ENCODE data around the gene USF2. TPM values are rescaled to one million over a fixed set of nuclear protein-coding genes. Genes with fewer than 3 reads are reported as not detected.
"Not testable (repeated sequence)": the region's sequence is repeated elsewhere in the genome, so short reads cannot be mapped to it uniquely, and the experiment has no call there.

The USF2 gene, protein sequence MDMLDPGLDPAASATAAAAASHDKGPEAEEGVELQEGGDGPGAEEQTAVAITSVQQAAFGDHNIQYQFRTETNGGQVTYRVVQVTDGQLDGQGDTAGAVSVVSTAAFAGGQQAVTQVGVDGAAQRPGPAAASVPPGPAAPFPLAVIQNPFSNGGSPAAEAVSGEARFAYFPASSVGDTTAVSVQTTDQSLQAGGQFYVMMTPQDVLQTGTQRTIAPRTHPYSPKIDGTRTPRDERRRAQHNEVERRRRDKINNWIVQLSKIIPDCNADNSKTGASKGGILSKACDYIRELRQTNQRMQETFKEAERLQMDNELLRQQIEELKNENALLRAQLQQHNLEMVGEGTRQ
- 100 to 1,000 TPM; 182 to 270 (median 239) TPM for total RNA-seq
- 332 TPM for polyA plus RNA-seq
- long read RNA-seq, donor 1, transcript USF2-201 (10 exons, 1,634 nt) = major isoform, 20 of 125 reads
- long read RNA-seq, donor 1, partial matches to known transcripts = 83 of 125 reads
- long read RNA-seq, donor 1, other reads (novel, unspliced or antisense) = 12 of 125 reads
- long read RNA-seq, donor 2, partial matches to known transcripts = 27 of 52 reads
- long read RNA-seq, donor 2, other reads (novel, unspliced or antisense) = 14 of 52 reads
- long read RNA-seq, donor 3, transcript USF2-201 (10 exons, 1,634 nt) = major isoform, 15 of 123 reads
- long read RNA-seq, donor 3, partial matches to known transcripts = 95 of 123 reads
- long read RNA-seq, donor 3, other reads (novel, unspliced or antisense) = 6 of 123 reads
- long read RNA-seq, donor 4, transcript USF2-201 (10 exons, 1,634 nt) = major isoform, 8 of 48 reads
- long read RNA-seq, donor 4, partial matches to known transcripts = 31 of 48 reads
- long read RNA-seq, donor 4, other reads (novel, unspliced or antisense) = 5 of 48 reads

DNA sequence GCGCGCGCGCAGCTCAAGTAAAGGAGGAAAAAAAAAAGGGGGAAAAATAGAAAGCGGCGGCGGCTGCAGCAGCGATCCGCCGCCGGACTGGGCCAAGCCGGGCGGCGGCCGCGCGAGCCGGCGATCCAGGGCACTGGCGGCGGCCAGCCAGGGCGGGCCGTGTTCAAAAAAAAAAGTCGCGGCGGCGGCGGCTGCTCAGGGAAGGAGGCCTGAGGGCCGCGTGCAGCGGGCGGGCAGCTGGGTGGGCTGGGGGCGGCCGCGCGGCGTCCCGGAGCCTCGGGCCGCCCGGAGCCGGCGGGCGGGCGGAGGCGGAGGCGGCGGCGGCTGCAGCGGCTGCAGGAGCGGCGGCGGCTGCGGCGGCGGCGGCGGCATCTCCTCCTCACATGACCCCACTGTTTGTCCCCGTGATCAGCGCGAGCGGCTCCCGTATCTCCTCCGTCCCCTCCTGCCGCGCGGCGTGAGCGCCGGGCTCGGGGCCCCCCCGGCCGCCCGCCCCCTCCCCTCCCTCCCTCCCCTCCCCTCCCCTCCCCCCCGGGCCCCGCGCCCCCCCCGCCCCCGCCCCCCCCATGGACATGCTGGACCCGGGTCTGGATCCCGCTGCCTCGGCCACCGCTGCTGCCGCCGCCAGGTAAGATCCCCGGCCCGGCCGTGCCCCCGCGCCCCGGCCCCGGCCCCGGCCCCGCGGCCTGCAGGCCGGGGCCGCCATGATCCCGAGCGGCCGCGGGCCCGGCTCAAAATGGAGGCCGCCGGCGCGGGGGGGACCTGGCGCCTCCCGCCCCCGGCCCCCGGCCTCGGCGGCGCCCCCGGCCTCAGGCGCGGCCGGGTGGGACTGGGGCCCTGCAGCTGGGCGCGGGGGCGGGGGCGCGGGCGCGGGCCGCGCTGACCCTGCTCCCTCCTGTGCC is at the start of gene USF2:
Gene USF2 (plus strand): TSS at position 427 of the 902 bp plus-strand sequence. CDS start 140 bp downstream, at position 567.
- H3K9me3 ChIP-seq (ENCODE audit: control insufficient read depth, low read length) = no peaks in the 10 kb centered on the region
- WGBS = under 1% methylated on average over 110 of the region's 126 CpGs
- ATAC-seq (no peak), DNase-seq (peak; percentile 80 to 92 (median 92))
- H3K4me1 ChIP-seq (ENCODE audit: control insufficient read depth, insufficient read depth, low read length) = peaks cover 2% of the 10 kb centered on the region
- H3K27ac ChIP-seq (ENCODE audit: low read length) = peak within 1 kb of the TSS; percentile 94
- intact Hi-C loops (cut with DNase I) = no loop called here
- peak within 1 kb of the TSS; percentile 98 for H3K4me3 ChIP-seq (ENCODE audit: low read length)
- H3K27me3 ChIP-seq (ENCODE audit: control insufficient read depth, insufficient read depth) = no peaks in the 10 kb centered on the region

DNA sequence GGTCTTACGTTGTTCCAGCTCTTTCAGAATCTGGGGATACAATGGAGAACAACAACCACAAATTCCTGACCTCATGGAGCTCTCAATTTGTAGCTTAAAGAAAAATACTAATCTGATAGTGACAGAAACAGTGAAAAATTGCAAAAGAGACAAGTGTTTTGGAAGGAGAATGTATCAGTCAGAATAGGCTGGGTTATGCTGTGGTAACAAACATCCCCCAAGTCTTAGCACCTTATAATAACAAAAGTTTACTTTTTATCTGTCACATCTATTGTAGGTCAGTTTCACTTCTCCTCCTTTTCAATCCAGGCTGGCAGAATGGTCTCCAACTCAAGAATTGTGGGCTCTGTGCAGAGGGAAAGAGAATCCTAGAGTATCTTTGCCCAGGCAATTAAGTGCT is 49.8 kb upstream of the USF2 start:
- intact Hi-C loops (cut with DNase I) = no loop called here
- Histone ChIP-seq H3K9me3 (ENCODE audit: control insufficient read depth, low read length) (no peaks in the 10 kb centered on the region), H3K4me3 (ENCODE audit: low read length) (no peak overlapping the region), H3K4me1 (ENCODE audit: control insufficient read depth, insufficient read depth, low read length) (peaks cover 7% of the 10 kb centered on the region), H3K27me3 (ENCODE audit: control insufficient read depth, insufficient read depth) (no peaks in the 10 kb centered on the region), H3K27ac (ENCODE audit: low read length) (no peak overlapping the region)
- ATAC-seq = no peak
- DNase-seq = no peak
- WGBS = 98% methylated on average over 1 of the region's 1 CpG

DNA sequence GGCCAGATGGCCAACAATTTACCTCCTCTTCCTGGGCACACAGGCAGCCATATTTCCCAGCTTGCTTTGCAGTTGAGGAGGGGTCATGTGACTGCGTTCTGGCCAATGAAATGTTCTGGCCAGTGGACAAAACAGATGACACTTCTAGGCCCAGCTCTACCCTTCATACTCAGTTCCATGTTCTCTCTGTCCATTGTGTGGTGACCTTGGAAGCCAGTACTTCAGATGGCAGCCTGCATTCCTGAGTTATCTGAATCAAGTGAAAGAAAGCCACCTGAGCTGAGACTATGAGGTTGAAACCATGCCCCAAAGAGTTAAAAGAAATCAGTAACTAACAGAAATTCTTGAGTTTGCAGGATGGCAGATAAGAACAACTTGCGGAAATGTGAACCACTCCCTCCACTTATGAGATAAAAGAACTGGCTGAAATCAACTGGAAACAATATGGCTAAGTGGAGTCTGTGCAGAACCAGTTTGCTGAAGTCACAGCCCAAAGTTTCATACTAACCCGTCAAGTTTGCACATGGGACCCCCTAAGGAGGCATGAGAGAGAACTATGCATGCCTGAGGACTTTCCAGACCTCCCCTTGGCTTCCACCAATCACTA is 48.3 kb upstream of the USF2 start:
- Histone ChIP-seq H3K27ac (ENCODE audit: low read length) (no peak overlapping the region), H3K9me3 (ENCODE audit: control insufficient read depth, low read length) (no peaks in the 10 kb centered on the region), H3K27me3 (ENCODE audit: control insufficient read depth, insufficient read depth) (no peaks in the 10 kb centered on the region), H3K4me1 (ENCODE audit: control insufficient read depth, insufficient read depth, low read length) (peaks cover 2% of the 10 kb centered on the region), H3K4me3 (ENCODE audit: low read length) (no peak overlapping the region)
- peak in 1 of 3 donors; percentile 30 for DNase-seq
- peak in 1 of 2 donors; percentile 75 for ATAC-seq
- WGBS = 44% methylated on average over 3 of the region's 3 CpGs
- intact Hi-C loops (cut with DNase I) = no loop called here

DNA sequence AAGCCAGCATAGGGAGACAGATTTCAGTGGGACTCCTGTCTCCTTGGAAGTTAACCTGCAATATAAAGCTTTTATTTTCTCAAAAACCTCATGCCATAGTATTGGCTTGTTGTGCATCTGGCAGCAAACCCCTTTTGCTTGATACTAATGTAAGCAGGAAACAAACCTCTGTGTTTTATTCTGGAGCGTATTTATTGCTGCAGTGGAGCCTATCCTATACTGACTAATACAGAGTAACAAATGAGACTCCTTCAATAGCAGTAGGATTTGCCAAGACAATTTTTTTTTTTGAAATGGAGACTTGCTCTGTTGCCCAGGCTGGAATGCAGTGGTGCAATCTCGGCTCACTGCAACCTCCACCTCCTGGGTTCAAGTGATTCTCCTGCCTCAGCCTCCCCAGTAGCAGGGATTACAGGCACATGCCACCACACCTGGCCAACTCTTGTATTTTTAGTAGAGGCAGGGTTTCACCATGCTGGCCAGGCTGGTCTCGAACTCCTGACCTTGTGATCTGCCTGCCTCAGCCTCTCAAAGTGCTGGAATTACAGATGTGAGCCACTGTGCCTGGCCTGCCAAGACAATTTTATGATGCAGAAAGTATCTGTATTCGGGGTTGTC is 47.7 kb upstream of the USF2 start:
- DNase-seq; H3K27ac ChIP-seq (ENCODE audit: low read length); intact Hi-C loops (cut with DNase I); ATAC-seq; H3K27me3 ChIP-seq (ENCODE audit: control insufficient read depth, insufficient read depth); H3K4me1 ChIP-seq (ENCODE audit: control insufficient read depth, insufficient read depth, low read length); H3K9me3 ChIP-seq (ENCODE audit: control insufficient read depth, low read length); H3K4me3 ChIP-seq (ENCODE audit: low read length): not testable (repeated sequence)
- WGBS = 87% methylated on average over 4 of the region's 4 CpGs

DNA sequence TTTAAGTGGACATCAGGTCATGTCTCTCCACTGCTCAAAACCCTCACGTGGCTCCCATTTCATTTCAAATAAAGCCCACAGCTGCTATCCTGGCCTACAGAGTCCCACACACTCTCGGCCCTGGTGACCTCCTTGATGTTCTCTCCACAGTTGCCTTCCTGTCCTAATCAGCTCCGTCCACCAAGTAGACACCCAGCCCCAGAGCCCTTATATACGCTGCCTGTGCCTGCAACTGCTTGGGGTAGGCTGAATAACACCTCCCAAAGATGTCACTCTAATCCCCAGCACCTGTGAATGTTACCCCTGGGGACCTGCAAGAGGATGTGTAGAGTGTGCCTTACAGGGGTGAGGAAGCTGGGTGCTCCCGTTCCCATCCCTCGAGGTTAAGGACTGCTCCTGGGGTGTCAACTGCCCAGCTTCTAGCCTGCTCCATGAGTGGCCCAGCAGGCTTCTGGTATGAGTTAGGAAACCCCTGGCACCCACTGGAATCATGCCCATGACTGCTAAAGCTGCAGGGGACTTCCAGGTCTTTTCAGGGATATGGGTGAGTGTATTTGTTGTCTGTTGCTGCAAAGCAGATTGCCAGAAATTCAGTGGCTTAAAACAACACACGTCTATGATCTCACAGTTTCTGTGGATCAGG is 46.3 kb upstream of the USF2 start:
- Histone ChIP-seq H3K27ac (ENCODE audit: low read length) (no peak overlapping the region), H3K4me3 (ENCODE audit: low read length) (no peak overlapping the region), H3K9me3 (ENCODE audit: control insufficient read depth, low read length) (no peaks in the 10 kb centered on the region), H3K4me1 (ENCODE audit: control insufficient read depth, insufficient read depth, low read length) (peaks cover 2% of the 10 kb centered on the region), H3K27me3 (ENCODE audit: control insufficient read depth, insufficient read depth) (no peaks in the 10 kb centered on the region)
- DNase-seq = peak in 1 of 3 donors; percentile 30
- intact Hi-C loops (cut with DNase I) = no loop called here
- 82% methylated on average over 7 of the region's 7 CpGs for WGBS
- peak in 1 of 2 donors; percentile 29 for ATAC-seq

DNA sequence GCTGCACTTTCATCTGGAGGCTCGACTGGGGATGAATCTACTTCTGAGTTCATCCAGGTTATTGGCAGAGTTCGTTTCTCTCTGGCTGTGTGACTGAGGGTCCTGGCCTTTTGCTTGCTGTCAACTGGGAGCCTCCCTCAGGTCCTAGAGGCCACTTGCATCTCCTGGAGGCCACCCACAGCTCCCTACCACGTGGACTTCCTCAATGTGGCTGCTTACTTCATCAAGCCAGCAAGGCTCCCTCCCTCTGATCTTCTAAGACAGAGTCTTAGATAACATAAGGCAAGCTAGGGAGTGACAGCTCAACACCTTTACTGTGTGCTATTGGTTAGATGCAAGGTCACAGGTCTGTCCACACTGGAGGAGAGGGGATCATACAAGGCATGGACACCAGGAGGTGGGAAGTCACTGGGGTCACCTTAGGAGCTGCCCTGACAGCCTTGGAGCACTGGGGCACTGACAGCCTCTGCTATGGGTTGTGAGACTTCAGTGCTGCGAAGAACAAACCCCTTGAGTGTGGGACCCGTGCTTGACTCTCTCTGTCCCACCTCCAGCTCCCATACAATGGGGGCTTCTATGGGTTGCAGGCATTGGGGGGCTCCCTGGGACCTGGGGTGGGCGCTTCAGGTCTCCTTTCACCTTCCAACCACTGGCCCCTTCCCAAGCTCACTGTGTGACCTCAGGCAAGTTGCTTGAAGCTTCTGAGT is 45.5 kb upstream of the USF2 start:
- H3K27me3 ChIP-seq (ENCODE audit: control insufficient read depth, insufficient read depth) = no peaks in the 10 kb centered on the region
- no peak for ATAC-seq
- 65% methylated on average over 6 of the region's 6 CpGs for WGBS
- peak in 1 of 3 donors; percentile 45 for DNase-seq
- intact Hi-C loops (cut with DNase I) = no loop called here
- H3K27ac ChIP-seq (ENCODE audit: low read length) = no peak overlapping the region
- H3K9me3 ChIP-seq (ENCODE audit: control insufficient read depth, low read length) = no peaks in the 10 kb centered on the region
- no peak overlapping the region for H3K4me3 ChIP-seq (ENCODE audit: low read length)
- H3K4me1 ChIP-seq (ENCODE audit: control insufficient read depth, insufficient read depth, low read length) = peaks cover 2% of the 10 kb centered on the region

DNA sequence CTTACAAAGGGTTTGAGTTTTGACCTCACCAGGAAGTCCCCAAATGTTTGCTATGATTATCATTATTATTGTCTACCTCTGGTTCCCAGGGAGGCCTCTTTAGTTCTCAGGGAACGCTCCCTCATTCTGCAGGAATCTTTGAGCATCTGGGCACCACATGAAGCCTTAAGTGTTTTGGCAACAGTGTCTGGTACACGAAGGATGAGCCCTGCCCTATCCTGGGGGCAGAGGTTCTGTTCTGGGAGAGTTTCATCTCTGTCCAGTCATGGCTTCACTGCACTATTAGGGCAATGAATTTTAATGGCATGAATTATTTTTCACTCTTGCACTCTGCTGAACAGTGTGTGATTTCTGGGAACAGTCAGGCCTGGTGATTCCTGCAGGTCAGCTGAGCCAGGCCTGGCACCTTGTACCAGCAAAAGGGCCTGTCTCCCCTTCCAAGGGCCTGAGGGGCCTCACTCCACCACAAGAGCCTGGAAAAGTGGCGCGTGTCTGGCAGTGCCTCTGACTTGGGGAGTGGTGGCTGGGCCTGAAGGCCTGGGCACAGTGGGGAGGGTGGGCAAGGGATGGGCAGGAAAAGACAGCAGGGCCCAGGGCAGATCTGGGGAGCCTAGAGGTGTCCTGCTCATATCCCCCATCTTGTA is 44.8 kb upstream of the USF2 start:
- H3K27ac ChIP-seq (ENCODE audit: low read length) = no peak overlapping the region
- peaks cover 2% of the 10 kb centered on the region for H3K4me1 ChIP-seq (ENCODE audit: control insufficient read depth, insufficient read depth, low read length)
- ATAC-seq (no peak), DNase-seq (peak in 1 of 3 donors; percentile 19)
- no peaks in the 10 kb centered on the region for H3K9me3 ChIP-seq (ENCODE audit: control insufficient read depth, low read length)
- 76% methylated on average over 4 of the region's 4 CpGs for WGBS
- no peak overlapping the region for H3K4me3 ChIP-seq (ENCODE audit: low read length)
- no peaks in the 10 kb centered on the region for H3K27me3 ChIP-seq (ENCODE audit: control insufficient read depth, insufficient read depth)
- intact Hi-C loops (cut with DNase I) = no loop called here

DNA sequence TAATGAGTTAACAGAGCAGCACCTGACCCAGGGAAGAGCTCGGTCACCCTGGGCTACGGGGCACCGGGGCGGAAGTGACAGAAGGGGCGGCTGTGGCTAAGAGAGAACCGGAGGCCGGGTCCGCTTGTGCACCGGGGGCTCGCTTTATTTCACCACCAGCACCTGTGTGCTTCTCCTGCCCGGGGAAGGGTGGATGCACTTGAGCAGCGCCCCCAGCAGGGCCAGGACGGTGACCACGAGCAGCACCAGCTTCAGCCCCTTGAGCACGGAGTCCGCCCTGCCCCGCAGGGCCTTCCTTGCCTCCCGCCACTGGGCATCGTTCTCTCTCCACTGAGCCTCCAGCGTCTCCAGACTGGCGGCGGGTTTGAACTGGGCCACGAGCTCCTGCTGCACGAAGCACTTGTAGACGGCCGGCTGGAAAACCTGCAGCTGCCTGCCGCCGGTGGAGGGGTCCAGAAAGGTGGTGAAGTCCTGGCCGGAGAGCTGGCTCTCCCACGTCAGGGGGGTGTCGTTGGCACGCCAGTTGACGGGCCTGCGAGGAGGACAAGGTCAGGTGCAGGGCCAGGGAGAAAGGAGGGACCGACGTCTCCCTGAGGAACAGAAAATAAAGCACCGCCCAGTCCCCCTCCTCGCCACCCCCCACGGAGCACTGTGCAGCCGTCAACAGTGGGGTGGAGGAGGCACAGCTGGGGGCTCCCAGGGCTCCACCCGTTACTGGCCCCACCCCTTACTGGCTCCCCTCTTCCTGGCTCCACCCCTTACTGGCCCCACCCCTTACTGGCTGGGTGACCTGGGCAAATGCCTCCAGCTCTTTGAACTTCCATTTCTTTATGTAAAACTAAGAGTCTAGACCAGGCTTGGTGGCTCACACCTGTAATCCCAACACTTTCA is 43.8 kb upstream of the USF2 start:
- intact Hi-C loops (cut with DNase I) = no loop called here
- no peak overlapping the region for H3K27ac ChIP-seq (ENCODE audit: low read length)
- no peak overlapping the region for H3K4me3 ChIP-seq (ENCODE audit: low read length)
- peak; percentile 49 to 52 for ATAC-seq
- DNase-seq = peak in 2 of 3 donors; percentile 45 to 61
- no peaks in the 10 kb centered on the region for H3K27me3 ChIP-seq (ENCODE audit: control insufficient read depth, insufficient read depth)
- H3K4me1 ChIP-seq (ENCODE audit: control insufficient read depth, insufficient read depth, low read length) = peaks cover 2% of the 10 kb centered on the region
- 53% methylated on average over 41 of the region's 41 CpGs for WGBS
- no peaks in the 10 kb centered on the region for H3K9me3 ChIP-seq (ENCODE audit: control insufficient read depth, low read length)
